Stimulated activated CD4-positive, alpha-beta T cell treated with anti-CD3 and anti-CD28 coated beads, Interleukin-1b, Interleukin-23, amount 100 ng/mL, for 48 hours (primary cell): ENCODE measurements around the gene RSPH6A.

Experiments used
- DNase-seq: peaks from one replicate; pipeline ENCODE4 v3.0.0-alpha.2; 2020

RSPH6A gene

GRCh38 chr19:45824531-45825262 lies 9.6 kb upstream of the RSPH6A start:
- no peak for DNase-seq

DNA sequence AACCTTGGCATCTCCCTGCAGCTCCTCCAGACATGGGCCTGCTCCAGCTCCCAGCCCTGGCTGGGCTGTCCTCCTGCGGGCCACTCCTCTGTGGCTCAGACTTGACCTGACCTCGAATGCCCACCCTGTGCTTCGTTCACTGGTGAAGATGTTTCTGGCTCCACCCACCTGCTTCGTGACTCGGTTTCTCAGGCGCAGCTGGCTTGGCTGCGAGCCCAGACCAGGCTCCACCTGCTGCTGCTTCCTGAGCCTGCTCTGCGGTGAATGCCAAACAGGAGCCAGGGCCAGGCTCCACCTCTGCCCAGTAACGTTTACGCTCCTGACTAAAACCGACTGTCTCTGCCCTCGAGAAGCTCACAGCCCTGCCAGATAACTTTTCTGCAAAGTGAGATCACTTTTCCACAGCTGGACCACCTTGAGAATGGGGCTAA lies 8.9 kb upstream of the RSPH6A start:
- no peak for DNase-seq

DNA sequence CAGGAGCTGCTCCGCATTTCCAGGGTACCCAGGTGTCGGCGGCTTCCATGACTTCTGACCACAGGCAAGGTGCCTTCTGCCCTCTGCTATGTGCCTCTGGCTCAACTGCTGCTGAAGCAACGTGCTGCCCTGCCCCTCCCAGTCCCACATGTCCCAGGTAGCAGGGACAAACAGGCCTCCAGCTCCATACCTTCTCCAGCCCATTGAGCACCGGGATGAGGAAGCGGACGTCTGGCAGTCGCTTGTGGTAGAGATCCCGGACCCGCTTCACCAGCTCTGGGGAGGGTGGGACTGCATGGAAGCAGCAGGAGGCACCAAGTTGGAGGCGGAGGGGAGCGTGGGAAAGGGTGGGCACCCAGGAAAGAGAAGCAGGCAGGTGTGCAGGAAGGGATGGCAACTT lies 8.1 kb upstream of the RSPH6A start:
- DNase-seq: no peak

DNA sequence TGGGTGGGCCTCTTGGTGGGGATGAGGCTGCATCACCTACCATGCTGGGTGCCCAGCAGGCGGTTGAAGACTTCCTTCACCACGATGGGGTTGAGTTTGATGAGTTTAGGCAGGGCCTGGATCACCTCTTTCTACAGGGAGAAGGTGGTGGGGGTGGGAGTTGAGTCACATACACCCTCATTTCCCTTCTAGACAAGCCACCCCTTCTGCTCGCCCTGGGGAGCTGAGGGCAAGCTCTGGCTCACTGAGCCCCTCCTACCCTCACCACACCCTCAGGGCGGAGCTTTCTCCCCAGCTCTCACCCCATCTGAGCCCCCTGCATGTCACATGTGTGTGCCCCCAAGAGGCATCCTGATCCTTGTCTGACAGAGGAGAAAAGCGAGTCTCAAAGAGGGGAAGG lies 7.6 kb upstream of the RSPH6A start:
- no peak for DNase-seq

DNA sequence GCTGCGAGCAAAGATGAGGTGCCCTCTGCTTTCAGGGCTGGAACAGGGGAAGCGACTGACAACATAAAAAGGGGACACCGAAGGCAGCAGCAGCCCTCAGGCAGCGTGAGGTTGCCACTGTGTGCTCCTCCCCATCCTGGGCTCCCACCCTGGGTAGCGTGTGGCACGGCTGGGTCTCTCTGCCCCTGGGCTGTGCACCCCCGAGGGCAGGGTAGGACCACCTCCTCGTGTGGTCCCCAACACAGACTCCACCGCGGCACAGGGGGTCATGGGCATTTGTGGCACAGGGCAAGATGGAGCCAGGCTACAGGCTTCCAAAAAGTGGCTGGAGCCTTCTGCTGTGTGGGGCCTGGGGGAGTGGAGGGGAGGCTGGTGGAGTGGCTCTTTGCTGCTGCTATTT lies 6.5 kb upstream of the RSPH6A start:
- DNase-seq: no peak

- DNase-seq: no peak
These were observed 6.0 kb upstream of the RSPH6A start for GRCh38 chr19:45821103-45821521.

DNA sequence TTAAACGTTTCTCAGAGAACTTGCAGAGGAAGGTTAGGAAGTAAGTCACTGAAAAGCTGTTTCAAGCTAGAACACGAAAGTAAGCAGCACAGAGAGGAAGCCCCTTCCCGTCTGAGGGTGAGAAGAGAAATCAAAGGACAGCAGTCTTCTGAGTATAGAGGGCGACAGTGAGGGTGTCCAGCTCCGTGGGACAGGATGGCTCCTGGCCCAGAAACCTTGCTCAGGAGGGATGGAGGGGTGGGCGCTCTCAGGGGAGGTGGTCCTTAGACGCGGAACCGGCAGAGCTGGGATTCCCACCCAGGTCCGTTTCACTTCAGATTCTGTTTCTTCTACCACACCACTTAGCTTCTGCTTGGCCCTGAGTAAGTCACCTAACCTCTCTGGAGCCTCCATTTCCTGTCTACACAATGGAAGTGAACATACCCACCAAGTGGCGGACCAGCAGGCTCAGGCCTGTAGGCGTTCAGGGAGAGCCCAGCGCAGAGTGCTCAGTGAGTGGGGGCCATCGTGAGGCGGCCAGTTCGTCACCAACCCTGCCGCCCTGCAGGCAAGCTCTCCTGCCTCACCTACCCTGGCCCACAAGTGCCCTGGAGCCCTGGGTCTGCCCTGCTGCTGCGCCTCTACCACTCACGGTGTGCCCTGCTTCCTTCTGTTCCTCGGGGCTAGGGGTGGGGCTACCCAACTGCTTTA lies 5.5 kb upstream of the RSPH6A start:
- DNase-seq: no peak

DNA sequence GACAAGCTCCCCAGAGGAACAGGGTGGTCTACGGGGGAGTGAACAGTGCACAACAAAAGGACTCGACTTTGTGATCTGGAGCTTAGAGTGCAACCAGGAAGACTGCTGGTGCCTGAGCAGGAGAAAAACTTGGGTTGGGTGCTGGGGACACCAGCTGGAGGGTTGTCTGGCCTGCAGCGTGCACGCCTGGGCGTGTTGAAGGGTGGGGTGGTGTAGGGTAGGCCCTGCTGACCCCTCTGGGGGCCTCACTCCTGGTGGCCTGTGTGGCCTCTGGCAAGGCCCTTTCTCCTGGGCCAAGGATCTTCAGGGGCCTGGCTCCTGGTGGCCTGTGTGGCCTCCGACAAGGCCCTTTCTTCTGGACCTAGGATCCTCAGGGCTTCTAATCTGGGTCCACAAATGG lies 4.7 kb upstream of the RSPH6A start:
- no peak for DNase-seq

DNA sequence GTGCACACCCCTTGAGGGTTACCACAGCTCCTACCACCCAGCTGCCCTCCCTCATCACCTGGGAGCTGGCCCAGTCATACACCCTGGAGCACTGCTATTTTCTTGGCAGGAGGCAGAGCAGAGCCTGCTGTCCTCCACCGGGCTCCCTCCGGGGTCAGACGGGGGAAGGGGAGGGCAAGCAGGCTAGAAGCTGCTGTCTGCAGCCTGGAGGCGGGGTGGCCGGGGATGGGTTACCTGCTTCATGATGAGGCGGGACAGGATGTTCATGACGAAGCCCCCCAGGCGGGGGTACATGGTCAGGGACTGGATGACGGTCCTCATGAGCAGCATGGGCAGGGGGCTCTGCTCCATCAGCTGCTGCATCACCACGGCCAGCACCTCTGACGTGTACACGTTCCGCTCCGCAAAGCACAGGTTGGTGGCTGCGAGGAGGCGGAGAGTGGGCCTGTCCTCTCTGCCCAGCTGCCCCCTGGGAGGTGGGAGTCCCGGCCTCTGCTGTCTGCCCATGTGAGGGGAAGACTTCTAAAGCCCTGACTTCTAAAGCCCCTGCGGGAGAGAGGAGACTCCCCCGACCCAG lies 2.7 kb upstream of the RSPH6A start:
- DNase-seq: no peak

DNA sequence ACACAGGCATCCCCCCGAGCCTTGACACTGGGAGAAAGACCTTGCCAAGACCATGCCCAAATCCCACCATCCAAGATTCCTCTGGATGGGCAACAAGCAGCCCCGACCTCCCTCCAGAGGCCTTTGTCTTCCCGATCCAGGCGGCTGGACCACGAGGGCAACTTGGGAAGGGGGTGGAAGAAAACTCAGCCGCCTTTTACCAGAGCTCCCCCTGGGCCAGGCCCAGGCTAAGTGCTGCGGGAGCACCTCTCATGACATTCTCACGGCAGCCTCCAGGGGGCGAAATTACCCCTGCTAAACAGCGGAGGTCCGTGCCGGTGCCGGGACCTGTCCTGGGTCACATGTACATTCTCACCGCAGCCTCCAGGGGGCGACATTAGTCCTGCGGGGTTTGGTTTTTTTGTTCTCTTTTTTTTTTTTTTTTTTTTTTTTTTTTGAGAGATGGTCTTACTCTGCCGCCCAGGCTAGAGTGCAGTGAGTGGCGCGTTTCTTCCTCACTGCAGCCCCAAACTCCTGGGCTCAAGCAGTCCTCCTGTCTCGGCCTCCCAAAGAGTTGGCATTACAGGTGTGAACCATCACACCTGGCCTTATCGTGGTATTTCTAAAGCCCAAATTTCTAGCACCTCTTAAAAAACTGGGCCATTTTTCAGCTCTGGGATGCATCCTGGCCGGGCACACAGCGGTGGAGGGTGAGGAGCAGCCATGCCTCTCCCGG lies 2.1 kb upstream of the RSPH6A start:
- peak; percentile 96 for DNase-seq

- DNase-seq: no peak
These were observed 1.3 kb upstream of the RSPH6A start for GRCh38 chr19:45816236-45817009.

- DNase-seq: no peak
These were observed 541 bp upstream of the RSPH6A start for GRCh38 chr19:45815481-45816216.

DNA sequence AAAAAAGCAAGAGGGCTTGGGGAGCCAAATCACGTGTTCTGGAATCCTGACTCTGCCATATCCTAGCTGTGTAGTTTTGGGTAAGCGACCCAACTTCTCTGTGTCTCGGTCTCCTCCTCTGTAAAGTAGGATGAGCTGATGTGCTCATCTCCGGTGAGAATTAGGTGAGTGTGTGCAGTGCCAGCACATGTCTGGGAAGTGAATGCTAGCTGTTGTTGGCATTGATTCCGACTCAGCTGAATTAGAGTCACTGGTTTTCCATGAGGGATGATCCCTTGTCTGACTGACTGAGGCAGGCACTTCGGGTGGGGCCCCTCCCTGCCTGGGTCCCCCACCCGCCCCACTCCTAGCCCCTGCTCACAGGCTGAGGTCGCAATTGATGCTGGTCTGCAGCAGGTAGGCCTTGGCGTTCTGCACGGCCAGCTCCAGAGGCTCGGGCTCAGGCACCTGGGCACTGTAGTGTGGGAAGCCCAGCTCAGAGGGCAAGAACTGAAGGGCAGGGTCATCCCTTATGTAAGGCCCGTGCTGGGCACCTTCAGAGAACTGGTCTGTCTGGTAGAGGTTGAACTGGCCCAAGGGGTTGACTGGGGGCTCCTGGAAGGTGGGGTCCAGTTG lies 835 bp downstream of the RSPH6A start:
- DNase-seq: no peak

DNA sequence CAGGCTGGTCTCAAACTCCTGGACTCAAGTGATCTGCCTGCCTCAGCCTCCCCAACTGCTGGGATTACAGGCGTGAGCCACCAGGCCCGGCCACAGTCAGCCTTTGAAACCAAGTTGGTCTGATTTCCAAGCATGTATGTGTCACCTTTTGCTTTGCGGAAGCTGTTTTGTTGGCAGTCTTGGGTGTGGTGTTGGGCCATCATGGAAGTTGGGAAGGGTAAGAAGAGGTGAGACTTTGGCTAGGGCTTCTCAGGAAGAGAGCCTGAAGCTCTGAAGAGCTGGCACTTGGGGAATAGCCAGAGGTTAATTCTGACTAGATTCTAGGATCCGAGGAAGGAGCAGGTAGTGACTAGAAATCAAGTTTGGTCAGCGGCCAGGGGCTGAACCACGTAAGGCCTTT lies 2.8 kb downstream of the RSPH6A start:
- DNase-seq: no peak

- no peak for DNase-seq
These were observed 5.4 kb downstream of the RSPH6A start for GRCh38 chr19:45809643-45810159.

DNA sequence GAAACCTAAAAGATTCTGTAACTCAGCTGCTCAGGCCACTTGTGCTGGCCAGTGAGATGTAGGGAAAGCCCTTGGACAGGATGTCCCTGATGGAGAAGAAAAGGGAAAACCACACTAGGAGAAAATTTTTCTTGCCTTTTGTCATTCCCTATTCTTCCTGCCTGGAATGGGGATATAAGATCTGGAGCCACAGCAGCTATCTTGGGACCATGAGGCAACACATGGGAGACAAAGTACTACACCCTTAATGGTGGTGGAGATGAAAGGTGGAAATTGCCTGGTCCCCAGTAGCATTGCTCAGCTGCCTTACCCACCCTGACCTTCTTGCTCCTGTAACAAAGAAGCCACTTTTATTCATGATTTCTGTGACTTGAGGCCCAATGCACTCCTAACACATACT lies 9.4 kb downstream of the RSPH6A start:
- DNase-seq: no peak

DNA sequence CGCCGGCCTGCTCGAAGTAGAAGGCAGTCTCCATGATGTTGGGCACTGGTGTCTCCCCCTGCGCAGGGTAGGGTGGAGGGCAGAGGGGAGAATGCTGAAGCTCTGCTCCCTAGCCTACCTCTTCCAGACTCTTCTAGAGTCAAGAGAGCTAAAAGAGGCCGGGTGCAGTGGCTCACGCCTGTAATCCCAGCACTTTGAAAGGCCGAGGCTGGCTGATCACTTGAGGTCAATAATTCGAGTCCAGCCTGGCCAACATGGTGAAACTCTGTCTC lies 10.2 kb downstream of the RSPH6A start:
- no peak for DNase-seq

GRCh38 chr19:45804140-45804958 lies 10.8 kb downstream of the RSPH6A start:
- DNase-seq: no peak

DNA sequence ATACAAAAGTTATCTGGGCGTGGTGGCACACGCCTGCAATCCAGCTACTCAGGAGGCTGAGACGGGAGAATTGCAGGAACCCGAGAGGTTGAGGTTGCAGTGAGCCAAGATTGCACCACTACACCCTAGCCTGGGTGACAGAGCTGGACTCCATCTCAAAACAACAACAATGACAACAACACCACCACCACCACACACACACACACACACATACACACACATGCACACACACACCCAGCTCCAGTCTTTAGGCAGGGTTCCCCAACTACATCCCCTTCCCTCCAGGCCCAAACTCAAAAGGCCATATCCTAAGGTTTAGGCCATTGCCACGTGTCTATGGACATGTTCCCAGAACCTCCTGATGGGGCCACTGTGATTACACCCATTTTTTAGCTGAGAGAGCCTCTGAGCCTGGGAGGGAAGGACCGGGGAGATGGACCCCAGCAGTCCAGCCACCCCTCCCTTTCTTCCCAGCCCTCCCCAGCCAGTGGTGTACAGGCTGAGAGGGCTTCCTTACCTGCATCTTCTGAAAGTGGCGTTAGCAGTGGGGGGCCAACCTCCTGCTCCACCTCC lies 13.4 kb downstream of the RSPH6A start:
- DNase-seq: no peak

- no peak for DNase-seq
These were observed 15.0 kb downstream of the RSPH6A start for GRCh38 chr19:45800070-45800553.
